ENCODE results near the gene USP5. TPM values are rescaled to one million over a fixed set of nuclear protein-coding genes. Genes with fewer than 3 reads are reported as not detected.

Gene USP5
- polyA plus RNA-seq, 2 of the 4 experiments (the other 2 are of a cell fraction) = 58.6 to 78.2 TPM

- H3K4me3 ChIP-seq = no peak overlapping the region
- no peaks in the 10 kb centered on the region for H3K9me3 ChIP-seq
- ChIA-PET CTCF (interaction anchor here (0.6 to 29.8 kb wide), 6 partner anchors 10 to 190 kb away, joined by 3 to 306 read pairs (median 31); partner anchors contain the start of genes MLF2 and P3H3), POLR2A (interaction anchor here (2.0 kb wide), 1 partner anchor 10 kb away, joined by 9 read pairs; the partner anchor contains the start of genes CDCA3 and USP5)
- H3K4me2 ChIP-seq = no peak overlapping the region
- WGBS (ENCODE audit: missing lambda C conversion rate) = 95% methylated on average over 4 of the region's 4 CpGs
- FAIRE-seq (no peak), DNase-seq (ENCODE audit: low read depth in 1 of 2, low spot score in 1 of 2) (no peak), ATAC-seq (no peak)
- no peak overlapping the region for H3K27ac ChIP-seq
- TF ChIP-seq HOXA7 (CRISPR knock-in tag; IDR thresholded peaks at IDR 0.05) (no peak), ZC3H11A (IDR thresholded peaks at IDR 0.05) (no peak), RFX5 (IDR thresholded peaks at IDR 0.05) (no peak), PHF8 (IDR thresholded peaks at IDR 0.05; ENCODE audit: borderline replicate concordance, low read depth) (no peak), CHD4 (IDR thresholded peaks at IDR 0.05; ENCODE audit: borderline replicate concordance) (no peak), ESRRA (IDR thresholded peaks at IDR 0.05; ENCODE audit: borderline replicate concordance, low read length) (no peak), JUNB (IDR thresholded peaks at IDR 0.05) (no peak), TP53 (CRISPR knock-in tag; IDR thresholded peaks at IDR 0.05) (no peak), RAD21 (conservative IDR thresholded peaks at IDR 0.05 in 1 of 2, IDR thresholded peaks at IDR 0.05 in 1 of 2) (no peak), POLR2A (IDR thresholded peaks at IDR 0.05; ENCODE audit: low read length) (no peak)
- no peaks in the 10 kb centered on the region for H3K4me1 ChIP-seq
Measured at GRCh38 chr12:6842075-6842474, 9.9 kb upstream of the USP5 start.

GRCh38 chr12:6843118-6843902 is 8.6 kb upstream of the USP5 start:
- ChIA-PET POLR2A (interaction anchor here (2.0 kb wide), 1 partner anchor 8 kb away, joined by 9 read pairs; the partner anchor contains the start of genes CDCA3 and USP5), CTCF (interaction anchor here (1.6 to 29.8 kb wide), 6 partner anchors 12 to 272 kb away, joined by 4 to 306 read pairs (median 32); partner anchors contain the start of genes MLF2 and P3H3)
- Histone ChIP-seq H3K4me3 (no peak overlapping the region), H3K4me2 (no peak overlapping the region), H3K27ac (no peak overlapping the region), H3K9me3 (no peaks in the 10 kb centered on the region), H3K4me1 (no peaks in the 10 kb centered on the region)
- FAIRE-seq = no peak
- no peak for DNase-seq (ENCODE audit: low read depth in 1 of 2, low spot score in 1 of 2)
- peak in 1 of 2 experiments; percentile 63; a peak in 3 of 6 replicates for ATAC-seq
- 83% methylated on average over 15 of the region's 16 CpGs for WGBS (ENCODE audit: missing lambda C conversion rate)
- no peak for TF ChIP-seq PBX3 (IDR thresholded peaks at IDR 0.05)
- no peak for TF ChIP-seq FOSL2 (IDR thresholded peaks at IDR 0.05)
- TF ChIP-seq FOSL2 (CRISPR knock-in tag; IDR thresholded peaks at IDR 0.05) = no peak
- TF ChIP-seq RAD21 (conservative IDR thresholded peaks at IDR 0.05 in 1 of 2, IDR thresholded peaks at IDR 0.05 in 1 of 2) = no peak
- no peak for TF ChIP-seq ELK1 (IDR thresholded peaks at IDR 0.05; ENCODE audit: low read depth, low read length)
- TF ChIP-seq ESRRA (IDR thresholded peaks at IDR 0.05; ENCODE audit: borderline replicate concordance, low read length) = no peak
- no peak for TF ChIP-seq CEBPB (IDR thresholded peaks at IDR 0.05)
- no peak for TF ChIP-seq BCL3 (IDR thresholded peaks at IDR 0.05)
- no peak for TF ChIP-seq HEYL (CRISPR knock-in tag; IDR thresholded peaks at IDR 0.05)
- TF ChIP-seq GATA3 (IDR thresholded peaks at IDR 0.05; ENCODE audit: borderline replicate concordance) = no peak
- no peak for TF ChIP-seq FOSB (CRISPR knock-in tag; IDR thresholded peaks at IDR 0.05)
- TF ChIP-seq ZFP36 (IDR thresholded peaks at IDR 0.05; ENCODE audit: borderline replicate concordance, partially characterized antibody) = no peak
- TF ChIP-seq E2F6 (IDR thresholded peaks at IDR 0.05; ENCODE audit: borderline replicate concordance, low read depth) = no peak
- TF ChIP-seq CTCF (IDR thresholded peaks at IDR 0.05) = no peak
- TF ChIP-seq PHF8 (IDR thresholded peaks at IDR 0.05; ENCODE audit: borderline replicate concordance, low read depth) = no peak
- TF ChIP-seq HMGXB4 (CRISPR knock-in tag; IDR thresholded peaks at IDR 0.05; ENCODE audit: borderline replicate concordance) = no peak
- no peak for TF ChIP-seq MAX (IDR thresholded peaks at IDR 0.05)
- TF ChIP-seq JUN (IDR thresholded peaks at IDR 0.05) = no peak
- TF ChIP-seq BHLHE40 (IDR thresholded peaks at IDR 0.05; ENCODE audit: low read depth, low read length) = no peak

All from A549 (cell line).